Measurements from ENCODE around the gene SCYL2. TPM values are rescaled to one million over a fixed set of nuclear protein-coding genes. Genes with fewer than 3 reads are reported as not detected.

SCYL2 gene
- total and polyA plus RNA-seq, 10 of the 15 experiments (the other 5 are each of a cell fraction or from before 2014, with no cell fraction given), result 5.4 to 34.3 (median 26.9) TPM

GRCh38 chr12:100371146-100371545 is 104.2 kb downstream of the SCYL2 start:
- POLR2A ChIA-PET, result no interaction called here
- Histone ChIP-seq H3K4me1 (ENCODE audit: control insufficient read depth, insufficient read depth, low read length) (no peaks in the 10 kb centered on the region), H3K27ac (ENCODE audit: control insufficient read depth, insufficient read depth) (no peak overlapping the region), H3K4me3 (no peak overlapping the region), H4K20me1 (ENCODE audit: control insufficient read depth, insufficient read depth) (no peaks in the 10 kb centered on the region), H2AFZ (ENCODE audit: control insufficient read depth, low read depth, low read length) (no peak overlapping the region), H3K36me3 (ENCODE audit: control insufficient read depth in 2 of 2, insufficient read depth in 2 of 2, low read length in 1 of 2) (no peaks in the 10 kb centered on the region), H3K9ac (ENCODE audit: control insufficient read depth, insufficient read depth, low read length) (no peak overlapping the region), H3K27me3 (replicated peaks in 1 of 2; ENCODE audit: control insufficient read depth in 2 of 2, insufficient read depth in 2 of 2, low read length in 1 of 2) (no peaks in the 10 kb centered on the region), H3K4me2 (ENCODE audit: control insufficient read depth, insufficient read depth) (no peak overlapping the region), H3K79me2 (ENCODE audit: control insufficient read depth, insufficient read depth, low read length) (no peaks in the 10 kb centered on the region), H3K9me3 (replicated peaks; ENCODE audit: control insufficient read depth, insufficient read depth, low read length) (no peaks in the 10 kb centered on the region)
- RAD21 ChIA-PET (ENCODE audit: unreplicated experiment), result no interaction called here
- FAIRE-seq (no peak), ATAC-seq (no peak), DNase-seq (ENCODE audit: low read depth, low spot score) (no peak)
- no peak for TF ChIP-seq ZNF592 (IDR thresholded peaks at IDR 0.05)
- no peak for TF ChIP-seq ZNF217 (IDR thresholded peaks at IDR 0.05)
- no peak for TF ChIP-seq ZSCAN29 (IDR thresholded peaks at IDR 0.05)
- TF ChIP-seq IKZF2 (IDR thresholded peaks at IDR 0.05), result no peak
- TF ChIP-seq PKNOX1 (IDR thresholded peaks at IDR 0.05), result no peak
- no peak for TF ChIP-seq HDGF (IDR thresholded peaks at IDR 0.05)
- intact Hi-C loops (cut with micrococcal nuclease; ENCODE audit: unreplicated experiment), result no loop called here
- WGBS (ENCODE audit: insufficient coverage, insufficient replicate concordance, low lambda C conversion rate, missing lambda C conversion rate), result 76% methylated on average over 6 of the region's 6 CpGs
- no TSS peak for BruUV-seq (replicated peaks)
- SMC1A ChIA-PET (ENCODE audit: uncharacterized antibody, unreplicated experiment), result no interaction called here
- CTCF ChIA-PET, result interaction anchor here (0.9 kb wide), 1 partner anchor 8 kb away, joined by 3 read pairs; no protein-coding TSS in a partner anchor
- in situ Hi-C loops (cut with MboI), result no loop called here

Data from GM12878 (cell line).